OCI-M1 (cell line): ENCODE results near the gene STAB2.
A peak's percentile ranks its signal among the peaks of the same experiment; 100 is the strongest.
"Not testable (repeated sequence)": the region's sequence is repeated elsewhere in the genome, so short reads cannot be mapped to it uniquely, and the experiment has no call there.

Experiments used
- DNase-seq: peaks from one replicate; lab custom pipeline; 2025; lab: John Stamatoyannopoulos, UW

STAB2 gene

DNA sequence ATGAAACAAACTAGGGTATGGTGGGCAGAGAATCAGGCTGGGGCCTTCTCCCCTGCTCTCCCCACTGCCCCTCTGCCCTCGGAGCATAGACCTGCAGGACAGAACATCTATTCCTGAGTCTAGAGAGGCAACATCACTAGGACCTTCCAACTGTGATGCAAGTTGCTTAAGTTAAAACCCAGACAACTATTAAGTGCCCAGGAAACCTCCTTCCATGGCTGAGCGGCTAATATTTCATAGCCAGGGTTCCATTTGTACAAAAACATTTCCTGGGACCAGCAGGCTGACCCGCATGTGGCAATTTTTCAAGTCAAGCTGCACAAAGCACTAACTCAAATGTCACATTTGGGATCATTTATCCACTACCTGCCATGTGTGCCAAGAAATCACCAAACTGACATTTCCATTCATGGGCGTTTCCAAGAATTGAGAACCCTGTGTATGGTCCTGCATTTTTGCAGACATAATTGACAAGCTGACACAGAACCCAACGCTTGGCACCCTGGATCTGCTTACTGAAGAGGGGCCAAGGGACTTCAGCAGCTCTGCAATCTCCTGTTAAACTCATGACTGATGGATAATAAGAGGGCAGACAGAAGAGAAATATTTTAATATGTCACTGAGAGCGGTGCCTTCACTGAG is 221.3 kb downstream of the STAB2 start:
- DNase-seq = no peak

DNA sequence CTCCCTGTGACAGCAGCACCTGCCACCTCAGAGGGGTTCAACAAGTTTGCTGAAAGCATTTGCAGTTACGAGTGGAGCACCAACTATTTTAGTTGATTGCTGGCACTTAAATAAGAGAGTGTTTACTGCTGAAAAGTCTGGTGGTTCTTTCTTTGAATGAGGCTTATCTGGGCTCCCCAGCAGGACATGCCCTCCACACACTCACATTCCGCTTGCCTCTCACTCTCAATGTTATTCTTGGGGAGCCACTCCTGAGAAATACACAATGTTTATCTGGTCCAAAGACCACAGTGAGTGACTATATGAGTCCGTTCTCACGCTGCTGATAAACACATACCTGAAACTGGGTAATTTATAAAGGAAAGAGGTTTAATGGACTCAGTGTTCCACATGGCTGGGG is 222.1 kb downstream of the STAB2 start:
- peak; percentile 13 for DNase-seq

DNA sequence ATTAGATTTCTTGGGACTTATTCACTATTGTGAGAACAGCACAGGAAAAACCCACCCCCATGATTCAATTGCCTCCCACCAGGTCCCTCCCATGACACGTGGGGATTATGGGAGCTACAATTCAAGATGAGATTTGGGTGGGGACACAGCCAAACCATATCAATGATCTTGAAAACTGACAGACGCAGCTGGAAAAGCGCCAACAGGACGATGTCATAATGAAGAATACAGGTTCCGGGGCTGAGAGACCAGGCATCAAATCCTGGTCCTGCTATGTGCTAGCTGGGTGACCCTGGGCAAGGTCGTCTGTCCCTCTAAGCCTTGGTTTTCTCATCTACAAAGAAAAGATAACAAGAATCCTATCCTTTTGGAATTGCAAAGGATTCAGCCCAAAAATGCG is 222.6 kb downstream of the STAB2 start:
- not testable (repeated sequence) for DNase-seq

DNA sequence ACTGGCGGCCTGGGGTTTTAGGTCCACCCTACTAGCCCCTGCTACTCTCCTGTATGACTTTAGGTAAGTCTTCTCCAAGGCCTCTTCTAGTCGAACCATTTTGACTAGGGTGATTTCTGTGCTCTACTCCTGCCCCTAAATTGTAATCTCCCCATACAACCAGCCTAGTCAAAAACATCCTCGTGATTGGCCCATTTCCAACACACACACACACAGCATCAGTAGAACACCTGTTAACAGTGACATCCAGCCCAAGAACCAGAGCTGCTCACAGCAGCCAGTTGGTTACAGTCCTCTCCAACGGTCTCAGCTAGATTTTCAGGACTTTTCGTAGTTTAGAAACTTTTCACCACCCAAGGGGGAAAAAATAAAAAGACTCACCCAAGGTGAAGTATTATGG is 223.0 kb downstream of the STAB2 start:
- no peak for DNase-seq

DNA sequence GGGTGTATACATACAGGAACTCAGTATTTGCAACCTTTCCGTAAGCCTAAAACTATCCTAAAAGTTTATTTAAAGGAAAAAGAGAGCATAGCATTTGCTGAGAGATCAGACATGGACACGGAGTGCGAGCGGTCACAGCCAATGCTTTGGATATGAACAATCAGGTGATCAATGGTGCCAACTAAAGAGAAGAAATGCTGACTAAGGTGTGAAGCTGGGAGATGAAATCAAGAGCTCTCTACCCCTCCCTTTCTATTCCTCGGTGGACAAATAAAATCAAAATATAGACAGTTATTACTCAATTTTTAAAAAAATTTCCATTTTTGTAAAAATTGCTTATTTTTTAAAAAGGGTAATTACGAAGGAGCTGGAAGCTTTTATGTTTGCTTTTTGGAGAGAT is 224.7 kb downstream of the STAB2 start:
- no peak for DNase-seq

DNA sequence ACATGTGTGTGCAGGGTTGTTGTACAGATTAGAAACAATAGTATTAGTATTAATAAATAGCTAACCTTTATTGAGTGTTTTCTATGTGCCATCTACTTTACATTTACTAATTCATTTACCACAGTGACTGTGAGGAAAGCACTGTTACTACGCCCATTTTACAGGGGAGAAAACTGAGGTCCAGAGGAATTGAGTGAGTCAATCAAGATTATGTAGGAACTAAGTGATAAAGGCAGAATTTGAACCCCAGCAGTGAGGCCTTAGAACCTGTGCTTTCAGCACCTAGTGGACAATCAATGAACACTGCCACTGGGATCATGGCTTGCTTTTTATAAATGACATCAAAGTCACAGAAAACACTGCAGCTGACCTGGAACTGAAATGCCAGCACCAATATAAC is 225.7 kb downstream of the STAB2 start:
- no peak for DNase-seq

DNA sequence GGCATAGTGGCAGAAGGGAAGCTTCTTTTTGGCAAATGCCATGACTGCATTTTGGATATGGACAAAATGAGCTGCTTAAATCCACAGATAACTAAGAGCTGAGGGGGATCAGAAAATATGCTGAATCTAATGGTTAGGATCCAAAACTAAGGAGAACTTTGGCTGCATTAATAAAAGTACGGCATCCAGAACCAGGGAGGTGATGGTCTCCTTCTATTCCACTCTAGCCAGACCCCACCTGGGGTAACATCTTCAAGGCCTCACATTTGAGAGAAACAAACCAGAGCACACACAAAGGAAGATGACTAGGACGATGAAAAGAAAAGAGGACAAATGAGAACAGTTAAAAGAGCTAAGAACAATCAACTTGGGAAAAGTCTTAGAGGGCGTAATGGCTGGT is 226.4 kb downstream of the STAB2 start:
- no peak for DNase-seq

DNA sequence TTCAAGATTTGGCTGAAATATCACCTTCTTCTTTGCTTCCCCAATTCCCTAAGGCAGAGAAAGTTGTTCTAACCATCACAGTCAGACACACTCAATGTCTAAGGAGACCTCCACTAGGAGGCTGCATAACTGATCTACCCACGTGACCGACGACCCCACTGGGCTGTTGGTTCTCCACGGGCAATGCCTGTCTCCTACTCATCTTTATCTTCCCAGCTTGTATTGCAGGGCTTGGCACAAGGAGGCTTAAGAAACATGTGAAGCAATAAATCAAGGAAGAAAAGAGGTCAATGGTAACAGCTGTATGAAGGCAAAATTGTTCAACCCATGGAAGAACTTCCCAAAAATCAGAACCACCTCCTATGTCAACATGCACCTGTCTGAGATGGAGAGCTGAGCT is 226.9 kb downstream of the STAB2 start:
- DNase-seq = no peak

DNA sequence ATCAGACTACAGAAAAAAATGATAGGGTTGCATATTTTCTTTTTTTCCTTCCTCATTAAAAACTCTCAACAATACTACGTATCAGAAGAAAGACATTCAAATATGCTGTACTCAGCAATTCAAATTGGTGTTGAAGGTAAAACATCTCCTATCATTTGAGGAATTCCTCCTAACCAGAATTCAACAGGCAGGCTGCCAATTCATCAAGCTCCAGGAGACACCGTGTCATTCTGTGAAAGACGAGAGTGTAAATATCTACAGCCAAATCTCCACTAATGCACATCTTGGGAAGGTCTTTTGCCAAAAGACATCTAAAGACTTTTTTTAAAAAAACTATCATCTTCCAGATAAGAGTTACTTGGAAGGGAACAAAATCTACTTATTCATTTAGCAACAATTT is 227.4 kb downstream of the STAB2 start:
- no peak for DNase-seq
